Urinary bladder (tissue), 4 donors: ENCODE measurements around the gene FYN. TPM values are rescaled to one million over a fixed set of nuclear protein-coding genes. Genes with fewer than 3 reads are reported as not detected.
"Not testable (repeated sequence)": the region's sequence is repeated elsewhere in the genome, so short reads cannot be mapped to it uniquely, and the experiment has no call there.

Experiments used
- DNase-seq: peaks from one replicate; pipeline ENCODE4 v3.0.0-alpha.2; 2015; ENCODE audit errors: extremely low spot score
- H3K27ac ChIP-seq: one replicate; pipeline ENCODE4 v1.5.1; 2013; ENCODE audit warnings: low read depth, mild to moderate bottlenecking, moderate library complexity
- H3K36me3 ChIP-seq: one replicate; pipeline ENCODE4 v1.6.1; 2013; ENCODE audit warnings: mild to moderate bottlenecking, moderate library complexity; ENCODE audit not compliant: insufficient read depth
- H3K4me1 ChIP-seq: one replicate; pipeline ENCODE4 v1.6.1; 2013; ENCODE audit warnings: mild to moderate bottlenecking, moderate library complexity; ENCODE audit not compliant: insufficient read depth
- H3K4me3 ChIP-seq: one replicate; pipeline ENCODE4 v1.5.1; 2013; ENCODE audit warnings: low read depth, low read length
- WGBS: extraction: QIAGEN DNeasy Blood & Tissue Kit; methylation state at CpG from one replicate; pipeline ENCODE4 v1.1.7; 2013; 5-methylcytosine and 5-hydroxymethylcytosine counted together
- polyA plus RNA-seq: library from polyadenylated mRNA; stranded (reverse); fragments of 200-250 nt; gene quantifications from one replicate; pipeline ENCODE4 v1.2.3, GENCODE V29; 2013
- total RNA-seq: library from RNA; depleted of rRNA; stranded (reverse); fragments of >200 nt; gene quantifications from one replicate; pipeline ENCODE4 v1.2.3, GENCODE V29; 2014
- donor health status: healthy with polysubstance abuse.
- donor health status: healthy.

The FYN gene
- total and polyA plus RNA-seq, 2 donors = 91.5 to 201 TPM

- DNase-seq = no peak
- 69% methylated on average over 11 of the region's 11 CpGs for WGBS
- no peak overlapping the region for H3K4me3 ChIP-seq
- H3K4me1 ChIP-seq = peaks cover 3% of the 10 kb centered on the region
- no peaks in the 10 kb centered on the region for H3K36me3 ChIP-seq
- no peak overlapping the region for H3K27ac ChIP-seq
Observed at GRCh38 chr6:111799576-111800258, 73.5 kb downstream of the FYN start.

- H3K4me1 ChIP-seq = peaks cover 3% of the 10 kb centered on the region
- 78% methylated on average over 5 of the region's 5 CpGs for WGBS
- DNase-seq = no peak
- no peak overlapping the region for H3K4me3 ChIP-seq
- H3K36me3 ChIP-seq = no peaks in the 10 kb centered on the region
- no peak overlapping the region for H3K27ac ChIP-seq
Observed at GRCh38 chr6:111798281-111798725, 74.9 kb downstream of the FYN start.

DNA sequence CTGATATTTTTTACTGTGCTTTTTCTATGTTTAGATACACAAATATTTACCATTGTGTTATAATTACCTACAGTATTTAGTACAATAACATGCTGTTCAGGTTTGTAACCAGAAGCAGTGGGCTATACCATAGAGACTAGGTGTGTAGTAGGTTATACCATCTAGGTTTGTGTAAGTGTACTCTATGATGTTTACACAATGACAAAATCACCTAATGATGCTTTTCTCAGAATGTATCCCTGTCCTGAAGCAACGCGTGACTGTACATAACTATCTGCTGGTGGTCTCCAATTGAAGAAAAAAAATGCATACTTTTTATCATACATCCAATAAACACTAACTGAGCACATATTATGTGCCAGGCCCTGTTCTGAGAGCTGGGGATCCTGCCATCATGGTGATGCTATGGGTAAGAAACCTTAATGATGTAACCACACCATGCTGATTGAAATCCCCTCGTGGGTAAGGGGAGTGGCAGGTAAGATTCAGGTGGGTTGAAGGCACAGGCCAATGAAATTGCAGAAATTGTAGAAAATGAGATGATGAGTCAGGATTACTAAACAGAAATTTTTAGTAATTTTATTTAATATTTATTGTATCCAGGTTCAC lies 76.8 kb downstream of the FYN start:
- WGBS = over 99% methylated on average over 3 of the region's 3 CpGs
- no peaks in the 10 kb centered on the region for H3K36me3 ChIP-seq
- H3K27ac ChIP-seq = no peak overlapping the region
- DNase-seq = no peak
- H3K4me1 ChIP-seq = peaks cover 3% of the 10 kb centered on the region
- no peak overlapping the region for H3K4me3 ChIP-seq

DNA sequence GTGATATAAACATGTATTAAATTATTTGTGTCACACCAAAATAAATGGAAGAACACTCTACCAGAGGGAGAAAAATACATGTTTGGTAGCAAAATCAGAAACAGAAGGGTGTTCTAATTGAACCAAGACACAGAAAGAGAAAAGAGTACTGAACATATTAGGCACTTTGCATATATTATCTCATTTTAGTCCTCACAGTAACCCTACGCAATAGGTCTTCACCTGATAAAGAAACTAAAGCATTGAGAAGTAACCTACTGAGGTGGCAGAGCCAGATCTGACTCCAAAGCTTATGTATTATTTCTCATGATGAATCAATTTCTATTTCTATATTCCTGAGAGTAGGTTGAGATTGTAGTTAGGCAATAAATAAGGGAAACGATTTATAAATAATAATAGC lies 77.7 kb downstream of the FYN start:
- Histone ChIP-seq H3K4me3 (no peak overlapping the region), H3K27ac (no peak overlapping the region), H3K36me3 (no peaks in the 10 kb centered on the region), H3K4me1 (peaks cover 3% of the 10 kb centered on the region)
- 89% methylated on average over 2 of the region's 2 CpGs for WGBS
- no peak for DNase-seq

DNA sequence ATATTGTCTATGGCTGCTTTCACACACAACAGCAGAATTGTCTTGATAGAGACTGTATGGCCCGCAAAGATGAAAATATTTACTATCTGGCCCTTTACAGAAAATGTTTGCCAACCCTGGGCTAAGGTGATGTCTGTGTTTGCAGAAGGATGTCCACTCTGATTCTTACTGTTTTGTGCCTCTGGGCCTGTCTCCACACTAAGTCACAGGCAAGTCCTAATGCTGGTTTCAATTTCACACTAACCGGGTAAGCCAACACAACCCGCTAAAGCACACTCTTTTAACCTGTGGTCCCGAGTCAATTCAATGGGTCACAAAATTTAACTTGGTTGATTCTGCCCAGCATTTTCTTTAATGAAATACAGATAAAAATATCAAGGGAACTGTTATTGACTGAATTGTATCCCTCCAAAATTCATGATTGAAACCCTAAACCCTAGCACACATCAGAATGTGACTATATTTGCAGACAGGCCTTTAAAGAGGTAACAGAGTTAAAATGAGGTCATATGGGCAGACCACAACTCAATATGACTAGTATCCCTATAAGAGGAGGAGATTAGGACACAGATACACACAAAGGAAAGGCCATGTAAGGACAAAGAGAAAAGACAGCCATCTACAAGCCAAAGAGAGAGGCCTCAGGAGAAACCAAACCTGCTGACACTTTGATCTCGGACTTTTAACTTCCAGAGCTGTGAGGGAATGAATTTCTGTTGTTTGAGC lies 78.4 kb downstream of the FYN start:
- WGBS = 82% methylated on average over 5 of the region's 5 CpGs
- H3K36me3 ChIP-seq = no peaks in the 10 kb centered on the region
- H3K4me3 ChIP-seq = no peak overlapping the region
- no peaks in the 10 kb centered on the region for H3K4me1 ChIP-seq
- DNase-seq = no peak
- no peak overlapping the region for H3K27ac ChIP-seq

DNA sequence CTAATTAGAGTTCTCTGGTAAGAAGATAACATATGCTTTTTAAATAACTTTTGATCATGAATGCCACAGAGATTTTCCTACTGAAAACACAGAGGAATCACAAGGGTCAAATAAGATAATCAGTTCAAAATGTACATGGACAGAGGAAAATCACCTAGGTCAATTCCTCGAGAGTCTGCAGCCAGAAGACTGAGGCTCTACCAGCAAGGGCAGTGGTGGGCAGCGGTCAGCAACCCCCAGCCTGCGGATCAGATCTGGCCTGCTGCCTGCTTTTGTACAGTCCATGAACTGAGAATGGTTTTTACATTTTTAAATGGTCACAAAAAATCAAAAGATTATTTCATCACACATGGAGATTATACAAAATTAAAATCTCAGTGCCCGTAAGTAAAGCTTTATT lies 79.0 kb downstream of the FYN start:
- H3K36me3 ChIP-seq = no peaks in the 10 kb centered on the region
- no peaks in the 10 kb centered on the region for H3K4me1 ChIP-seq
- DNase-seq = no peak
- H3K4me3 ChIP-seq = no peak overlapping the region
- no peak overlapping the region for H3K27ac ChIP-seq
- WGBS = 95% methylated on average over 4 of the region's 4 CpGs

- H3K36me3 ChIP-seq = no peaks in the 10 kb centered on the region
- no peak for DNase-seq
- no peak overlapping the region for H3K27ac ChIP-seq
- WGBS = 73% methylated on average over 8 of the region's 8 CpGs
- peak overlapping the region; percentile 12 for H3K4me3 ChIP-seq
- H3K4me1 ChIP-seq = no peaks in the 10 kb centered on the region
Observed at GRCh38 chr6:111793711-111794111, 79.5 kb downstream of the FYN start.

DNA sequence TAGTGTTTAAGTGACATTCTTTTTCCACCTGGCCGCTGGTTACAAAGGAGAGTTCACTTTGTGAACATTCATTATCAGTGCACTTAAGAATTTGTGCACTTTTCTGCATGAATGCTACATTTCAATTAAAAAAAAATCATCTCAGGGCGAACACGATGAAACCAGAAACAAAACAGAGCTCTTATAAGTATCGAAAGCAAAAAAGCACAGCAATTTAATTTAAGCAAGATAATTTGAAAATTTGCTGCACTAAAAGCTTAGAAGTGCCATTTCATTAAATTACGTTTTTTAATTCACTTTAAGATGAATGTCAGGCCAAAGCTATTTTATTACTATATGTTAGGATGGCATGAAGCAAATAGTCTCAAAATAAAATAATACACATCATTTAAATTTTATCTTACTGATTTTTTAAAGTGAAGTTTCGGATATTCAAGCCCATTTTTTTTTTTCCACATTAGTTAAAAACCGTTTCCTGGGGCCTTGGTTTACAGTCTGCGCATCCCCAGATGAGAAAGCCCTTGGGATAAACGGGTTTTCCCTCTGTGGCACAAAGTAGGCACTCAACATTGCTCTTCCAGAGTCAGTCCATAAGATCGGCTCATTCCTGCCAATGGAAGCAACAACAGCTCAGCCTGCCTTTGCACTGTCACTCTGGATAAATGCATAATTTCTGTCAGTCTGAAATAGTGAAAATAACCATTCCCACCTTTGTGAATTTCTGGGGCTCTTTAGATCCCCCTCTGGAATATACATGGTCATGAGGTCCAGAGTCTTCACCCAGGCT lies 80.1 kb downstream of the FYN start:
- H3K27ac ChIP-seq = no peak overlapping the region
- WGBS = 83% methylated on average over 10 of the region's 10 CpGs
- no peaks in the 10 kb centered on the region for H3K4me1 ChIP-seq
- no peak for DNase-seq
- peak overlapping the region; percentile 12 for H3K4me3 ChIP-seq
- H3K36me3 ChIP-seq = no peaks in the 10 kb centered on the region

DNA sequence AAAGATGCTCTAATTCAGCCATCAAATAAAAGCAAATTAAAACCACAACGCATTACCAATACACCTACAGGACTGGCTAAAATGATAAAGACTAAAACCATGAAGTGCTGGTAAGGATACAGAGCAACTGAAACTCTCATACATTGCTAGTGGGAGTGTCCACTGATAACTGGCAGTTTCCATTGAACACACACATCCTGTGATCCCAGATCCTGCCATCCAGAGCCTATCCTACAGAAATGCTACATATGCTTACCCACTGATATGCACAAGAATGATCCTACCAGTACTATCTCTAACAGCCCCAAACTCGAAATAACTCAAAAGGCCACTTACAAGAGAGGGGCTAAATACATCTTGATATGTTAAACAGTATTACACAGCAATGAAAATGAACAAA lies 81.0 kb downstream of the FYN start:
- peak overlapping the region; percentile 14 for H3K4me3 ChIP-seq
- no peaks in the 10 kb centered on the region for H3K36me3 ChIP-seq
- no peak for DNase-seq
- no peaks in the 10 kb centered on the region for H3K4me1 ChIP-seq
- 93% methylated on average over 2 of the region's 2 CpGs for WGBS
- no peak overlapping the region for H3K27ac ChIP-seq

DNA sequence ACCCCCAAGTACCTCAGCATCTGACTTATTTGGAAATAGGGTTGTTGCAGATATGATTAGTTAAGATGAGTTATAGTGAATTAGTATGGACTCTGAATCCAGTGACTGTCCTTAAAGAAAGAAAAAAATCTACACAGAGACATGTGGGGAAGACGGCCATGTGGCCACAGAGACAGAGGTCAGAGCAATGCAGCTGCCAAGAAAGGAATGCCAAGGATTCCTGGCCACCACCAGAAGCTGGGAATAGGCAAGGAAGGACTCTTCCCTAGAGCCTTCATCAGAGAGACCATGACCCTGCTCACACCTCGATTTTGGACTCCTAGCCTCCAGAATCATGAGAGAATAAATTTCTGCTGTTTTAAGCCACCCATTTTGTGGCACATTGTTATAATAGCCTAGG lies 81.8 kb downstream of the FYN start:
- H3K4me1 ChIP-seq = no peaks in the 10 kb centered on the region
- no peak overlapping the region for H3K27ac ChIP-seq
- no peaks in the 10 kb centered on the region for H3K36me3 ChIP-seq
- DNase-seq = no peak
- 58% methylated on average over 2 of the region's 2 CpGs for WGBS
- no peak overlapping the region for H3K4me3 ChIP-seq

GRCh38 chr6:111789598-111789997 lies 83.7 kb downstream of the FYN start:
- DNase-seq = no peak
- H3K27ac ChIP-seq = no peak overlapping the region
- WGBS = 54% methylated on average over 4 of the region's 4 CpGs
- no peaks in the 10 kb centered on the region for H3K36me3 ChIP-seq
- H3K4me3 ChIP-seq = no peak overlapping the region
- H3K4me1 ChIP-seq = no peaks in the 10 kb centered on the region

DNA sequence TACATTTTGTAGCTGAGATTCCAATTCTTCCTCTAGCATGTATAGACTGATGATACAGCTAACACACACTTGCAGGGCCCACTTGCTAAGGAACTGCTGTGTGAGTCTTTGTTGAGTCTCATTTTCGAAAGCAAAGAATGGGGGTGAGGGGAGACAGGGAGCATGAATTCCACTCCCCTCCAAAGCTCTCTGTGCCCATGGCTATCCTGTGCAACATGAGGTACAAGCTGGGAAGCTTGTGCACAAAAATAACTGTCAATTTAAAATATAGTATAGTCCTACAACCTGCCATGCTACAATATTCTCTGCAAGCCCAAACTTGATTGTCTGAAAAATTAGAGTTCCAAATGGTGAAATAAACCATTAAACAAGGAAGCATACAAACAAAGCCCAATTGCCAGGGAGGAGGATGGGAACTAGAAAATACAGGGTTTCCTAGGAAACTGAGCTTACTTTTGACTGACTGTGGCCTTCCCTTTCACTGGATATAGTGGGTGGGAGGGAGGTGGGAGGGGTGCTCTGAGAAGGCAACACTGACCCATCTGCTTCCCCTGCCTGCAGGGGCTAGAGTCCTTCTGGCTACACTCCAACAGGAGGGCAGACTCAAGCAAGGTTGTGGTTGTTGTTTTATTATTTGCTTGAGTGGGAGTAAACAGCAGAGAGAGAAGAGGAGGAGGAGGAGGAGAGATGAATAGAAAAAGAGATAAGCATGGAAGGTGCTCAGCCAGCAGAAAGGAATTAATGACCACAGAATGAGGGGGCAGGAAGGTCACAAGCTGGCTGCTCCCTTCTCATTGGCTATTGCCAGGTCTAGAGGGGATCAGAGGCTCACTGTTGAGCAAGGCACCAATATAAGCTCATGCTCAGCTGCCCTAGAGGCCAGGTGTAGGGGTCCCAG lies 84.6 kb downstream of the FYN start:
- Histone ChIP-seq H3K4me1 (no peaks in the 10 kb centered on the region), H3K27ac (no peak overlapping the region), H3K36me3 (no peaks in the 10 kb centered on the region), H3K4me3 (no peak overlapping the region)
- WGBS = 84% methylated on average over 1 of the region's 1 CpG
- no peak for DNase-seq

- DNase-seq, H3K27ac ChIP-seq, H3K4me3 ChIP-seq, H3K4me1 ChIP-seq, H3K36me3 ChIP-seq: not testable (repeated sequence)
- WGBS = 99% methylated on average over 2 of the region's 2 CpGs
Observed at GRCh38 chr6:111786151-111786550, 87.1 kb downstream of the FYN start.
